Endothelial cell of umbilical vein (primary cell): ENCODE measurements around the gene FAM174B.

ENCODE experiments used
- GATA2 ChIP-seq: IDR thresholded peaks from 2 replicates; pipeline ENCODE4 v1.7.0; 2011; ENCODE audit warnings: low read depth, mild to moderate bottlenecking, moderate library complexity, mixed read lengths, low read length; ENCODE audit not compliant: insufficient read length, insufficient read depth
- MYC ChIP-seq: IDR thresholded peaks from one replicate; pipeline ENCODE4 v1.6.1; 2011; ENCODE audit warnings: mild to moderate bottlenecking, low read depth, low read length
- POLR2A ChIP-seq: IDR thresholded peaks from 2 replicates; pipeline ENCODE4 v1.6.1; 2012; ENCODE audit warnings: low read depth, mild to moderate bottlenecking, control low read depth, low read length
- POLR2AphosphoS5 ChIP-seq: IDR thresholded peaks from 2 replicates; pipeline ENCODE4 v1.6.1; 2012; ENCODE audit warnings: low read depth, mild to moderate bottlenecking, control low read depth, low read length, moderate library complexity; ENCODE audit not compliant: insufficient read depth
- TF ChIP-seq, protein P1 (sequence below), 2 donors: IDR thresholded peaks; 1 replicate in 1 of 2; 2 replicates in 1 of 2; pipeline ENCODE4 v1.5.1; 2011; ENCODE audit warnings: low read length in 2 of 2, mild to moderate bottlenecking in 2 of 2, moderate library complexity in 2 of 2, control low read depth in 1 of 2, inconsistent platforms in 1 of 2, low read depth in 1 of 2; ENCODE audit not compliant: insufficient read depth in 1 of 2; ENCODE audit errors: extremely low read depth in 1 of 2
- TF ChIP-seq, protein P2 (sequence below): IDR thresholded peaks from 2 replicates; pipeline ENCODE4 v1.6.1; 2011; ENCODE audit not compliant: insufficient read depth, insufficient read length

DNA sequence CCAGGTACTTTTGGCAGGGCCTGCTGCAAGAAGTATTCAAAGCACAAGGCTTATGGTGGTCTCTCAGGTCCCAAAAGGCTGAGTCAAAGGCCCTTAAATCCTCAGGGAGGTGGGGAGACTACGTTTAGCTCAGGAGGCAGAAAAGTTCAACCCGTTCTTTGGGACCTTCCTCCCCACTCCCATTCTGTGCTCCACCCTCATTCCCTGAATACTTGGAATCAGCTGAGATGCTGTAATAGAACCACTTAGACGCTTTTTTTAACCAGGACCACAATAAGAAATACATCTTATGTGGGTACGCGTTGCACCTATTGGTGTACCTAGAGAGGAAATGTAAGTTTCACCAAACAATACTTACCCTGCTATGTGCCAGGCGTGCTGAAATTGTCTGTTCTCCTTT, 58.0 kb downstream of the FAM174B start:
- TF ChIP-seq, protein P1, sequence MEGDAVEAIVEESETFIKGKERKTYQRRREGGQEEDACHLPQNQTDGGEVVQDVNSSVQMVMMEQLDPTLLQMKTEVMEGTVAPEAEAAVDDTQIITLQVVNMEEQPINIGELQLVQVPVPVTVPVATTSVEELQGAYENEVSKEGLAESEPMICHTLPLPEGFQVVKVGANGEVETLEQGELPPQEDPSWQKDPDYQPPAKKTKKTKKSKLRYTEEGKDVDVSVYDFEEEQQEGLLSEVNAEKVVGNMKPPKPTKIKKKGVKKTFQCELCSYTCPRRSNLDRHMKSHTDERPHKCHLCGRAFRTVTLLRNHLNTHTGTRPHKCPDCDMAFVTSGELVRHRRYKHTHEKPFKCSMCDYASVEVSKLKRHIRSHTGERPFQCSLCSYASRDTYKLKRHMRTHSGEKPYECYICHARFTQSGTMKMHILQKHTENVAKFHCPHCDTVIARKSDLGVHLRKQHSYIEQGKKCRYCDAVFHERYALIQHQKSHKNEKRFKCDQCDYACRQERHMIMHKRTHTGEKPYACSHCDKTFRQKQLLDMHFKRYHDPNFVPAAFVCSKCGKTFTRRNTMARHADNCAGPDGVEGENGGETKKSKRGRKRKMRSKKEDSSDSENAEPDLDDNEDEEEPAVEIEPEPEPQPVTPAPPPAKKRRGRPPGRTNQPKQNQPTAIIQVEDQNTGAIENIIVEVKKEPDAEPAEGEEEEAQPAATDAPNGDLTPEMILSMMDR (IDR thresholded peaks at IDR 0.05; ENCODE audit: extremely low read depth in 1 of 2, insufficient read depth in 1 of 2, low read depth in 1 of 2, low read length in 2 of 2): no peak
- TF ChIP-seq MYC (no peak), POLR2A (no peak), GATA2 (no peak), POLR2AphosphoS5 (no peak)
- TF ChIP-seq, protein P2, sequence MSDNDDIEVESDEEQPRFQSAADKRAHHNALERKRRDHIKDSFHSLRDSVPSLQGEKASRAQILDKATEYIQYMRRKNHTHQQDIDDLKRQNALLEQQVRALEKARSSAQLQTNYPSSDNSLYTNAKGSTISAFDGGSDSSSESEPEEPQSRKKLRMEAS: no peak
